ENCODE data around the gene KAT6B. TPM values are rescaled to one million over a fixed set of nuclear protein-coding genes. Genes with fewer than 3 reads are reported as not detected.

The KAT6B gene
- total RNA-seq, 4 donors from 2014 or later, result 50.0 to 75.8 (median 57.5) TPM

DNA sequence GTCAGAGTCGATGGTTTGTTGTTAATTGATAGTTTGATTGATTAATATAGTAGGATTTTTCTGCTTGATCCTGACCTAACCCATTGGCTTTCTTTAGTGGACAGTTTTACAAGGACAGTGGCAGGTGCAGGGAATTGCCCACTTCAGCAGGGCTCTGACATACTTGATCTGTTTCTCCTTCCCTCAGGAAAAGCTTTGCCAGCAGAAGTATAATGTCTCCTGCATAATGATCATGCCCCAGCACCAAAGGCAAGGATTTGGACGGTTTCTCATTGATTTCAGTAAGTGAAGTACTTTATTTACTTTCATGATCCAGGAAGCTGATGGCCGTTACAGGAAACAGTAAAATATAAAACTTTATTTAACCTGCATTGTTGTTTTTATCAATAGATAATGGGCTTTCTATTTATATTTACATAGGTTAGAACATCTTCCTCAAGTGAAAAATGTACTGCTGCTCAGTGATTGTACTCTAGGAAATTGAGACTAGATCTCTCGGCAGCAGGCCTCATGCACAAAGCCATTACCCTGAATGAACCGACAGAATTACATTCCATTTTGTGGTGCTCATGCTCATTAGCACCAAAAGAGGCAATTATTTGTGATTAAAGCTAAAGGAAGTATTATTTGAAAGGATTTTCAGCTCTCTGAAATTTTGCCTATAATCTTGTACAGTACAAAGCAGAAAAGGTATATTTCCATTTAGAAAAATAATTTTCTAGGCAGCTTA is 162.6 kb downstream of the KAT6B start:
- 32% methylated on average over 5 of the region's 5 CpGs for WGBS
- H3K4me3 ChIP-seq, result no peak overlapping the region
- TF ChIP-seq POLR2A (IDR thresholded peaks at IDR 0.05; ENCODE audit: low read depth) (no peak), EP300 (IDR thresholded peaks at IDR 0.05) (no peak), POLR2AphosphoS5 (IDR thresholded peaks at IDR 0.05) (no peak)
- TF ChIP-seq, protein P1, sequence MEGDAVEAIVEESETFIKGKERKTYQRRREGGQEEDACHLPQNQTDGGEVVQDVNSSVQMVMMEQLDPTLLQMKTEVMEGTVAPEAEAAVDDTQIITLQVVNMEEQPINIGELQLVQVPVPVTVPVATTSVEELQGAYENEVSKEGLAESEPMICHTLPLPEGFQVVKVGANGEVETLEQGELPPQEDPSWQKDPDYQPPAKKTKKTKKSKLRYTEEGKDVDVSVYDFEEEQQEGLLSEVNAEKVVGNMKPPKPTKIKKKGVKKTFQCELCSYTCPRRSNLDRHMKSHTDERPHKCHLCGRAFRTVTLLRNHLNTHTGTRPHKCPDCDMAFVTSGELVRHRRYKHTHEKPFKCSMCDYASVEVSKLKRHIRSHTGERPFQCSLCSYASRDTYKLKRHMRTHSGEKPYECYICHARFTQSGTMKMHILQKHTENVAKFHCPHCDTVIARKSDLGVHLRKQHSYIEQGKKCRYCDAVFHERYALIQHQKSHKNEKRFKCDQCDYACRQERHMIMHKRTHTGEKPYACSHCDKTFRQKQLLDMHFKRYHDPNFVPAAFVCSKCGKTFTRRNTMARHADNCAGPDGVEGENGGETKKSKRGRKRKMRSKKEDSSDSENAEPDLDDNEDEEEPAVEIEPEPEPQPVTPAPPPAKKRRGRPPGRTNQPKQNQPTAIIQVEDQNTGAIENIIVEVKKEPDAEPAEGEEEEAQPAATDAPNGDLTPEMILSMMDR (IDR thresholded peaks at IDR 0.05), result no peak
- no peak for DNase-seq (ENCODE audit: extremely low spot score)
- no peaks in the 10 kb centered on the region for H3K27me3 ChIP-seq
- H3K9me3 ChIP-seq, result no peaks in the 10 kb centered on the region
- intact Hi-C loops (cut with DNase I), result no loop called here
- peaks cover 0 to 23% (median 13%) of the 10 kb centered on the region in 4 donors for H3K36me3 ChIP-seq
- peak overlapping the region; percentile 5 to 48 (median 42) for H3K27ac ChIP-seq (replicated peaks in 1 of 4)
- peaks cover 22 to 39% (median 35%) of the 10 kb centered on the region in 4 donors for H3K4me1 ChIP-seq

DNA sequence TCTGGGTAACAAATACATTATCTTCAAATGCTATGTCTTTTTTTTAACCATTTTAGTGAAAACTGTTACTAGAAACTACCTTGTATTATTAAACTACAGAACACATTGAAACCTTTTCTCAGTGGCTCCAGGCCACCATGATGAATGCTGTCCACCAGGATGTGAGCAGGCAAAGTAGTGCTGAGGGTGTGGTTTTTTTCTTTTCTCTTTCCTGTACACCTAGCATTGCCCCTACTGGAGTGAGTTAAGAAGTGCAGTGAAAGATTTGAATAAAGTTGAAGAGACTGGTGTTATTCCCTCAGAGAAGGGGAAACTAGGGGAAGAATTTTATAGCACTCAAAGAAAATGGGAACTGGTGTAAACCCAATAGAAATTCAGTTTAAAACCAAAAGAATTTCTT is 165.0 kb downstream of the KAT6B start:
- Histone ChIP-seq H3K27me3 (no peaks in the 10 kb centered on the region), H3K4me1 (peaks cover 22 to 34% (median 34%) of the 10 kb centered on the region in 4 donors), H3K27ac (replicated peaks in 1 of 4) (no peak overlapping the region), H3K36me3 (peaks cover 0 to 35% (median 12%) of the 10 kb centered on the region in 4 donors), H3K4me3 (no peak overlapping the region), H3K9me3 (no peaks in the 10 kb centered on the region)
- intact Hi-C loops (cut with DNase I), result no loop called here
- TF ChIP-seq POLR2A (IDR thresholded peaks at IDR 0.05; ENCODE audit: low read depth), result no peak
- no peak for TF ChIP-seq POLR2AphosphoS5 (IDR thresholded peaks at IDR 0.05)
- no peak for TF ChIP-seq EP300 (IDR thresholded peaks at IDR 0.05)
- TF ChIP-seq, protein P1 (IDR thresholded peaks at IDR 0.05), result peak in 1 of 3 experiments; percentile 28
- no peak for DNase-seq (ENCODE audit: extremely low spot score)

DNA sequence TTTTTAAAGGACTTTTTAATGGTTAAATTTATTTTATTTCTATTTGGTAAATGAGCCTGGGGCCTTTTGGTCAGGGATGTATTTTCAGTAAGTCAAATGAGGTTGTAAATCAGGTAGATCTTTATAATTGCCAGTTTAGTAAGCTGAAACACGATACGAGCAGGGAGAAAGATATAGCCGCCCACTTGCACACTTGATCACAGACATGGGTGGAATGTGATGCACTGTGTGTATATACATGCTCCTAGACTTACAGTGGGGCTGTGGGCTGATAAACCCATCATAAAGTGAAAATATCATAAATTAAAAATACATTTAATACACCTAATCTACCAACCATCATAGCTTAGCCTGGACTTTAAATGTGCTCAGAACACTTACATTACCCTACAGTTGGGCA is 165.7 kb downstream of the KAT6B start:
- H3K9me3 ChIP-seq, result no peaks in the 10 kb centered on the region
- H3K27me3 ChIP-seq, result no peaks in the 10 kb centered on the region
- H3K4me3 ChIP-seq, result no peak overlapping the region
- no peak for DNase-seq (ENCODE audit: extremely low spot score)
- H3K27ac ChIP-seq (replicated peaks in 1 of 4), result no peak overlapping the region
- WGBS, result 97% methylated on average over 3 of the region's 3 CpGs
- TF ChIP-seq POLR2AphosphoS5 (IDR thresholded peaks at IDR 0.05) (no peak), EP300 (IDR thresholded peaks at IDR 0.05) (no peak), POLR2A (IDR thresholded peaks at IDR 0.05; ENCODE audit: low read depth) (no peak)
- TF ChIP-seq, protein P1 (IDR thresholded peaks at IDR 0.05), result no peak
- H3K36me3 ChIP-seq, result peaks cover 0 to 38% (median 15%) of the 10 kb centered on the region in 4 donors
- intact Hi-C loops (cut with DNase I), result no loop called here
- H3K4me1 ChIP-seq, result peaks cover 22 to 29% (median 29%) of the 10 kb centered on the region in 4 donors

DNA sequence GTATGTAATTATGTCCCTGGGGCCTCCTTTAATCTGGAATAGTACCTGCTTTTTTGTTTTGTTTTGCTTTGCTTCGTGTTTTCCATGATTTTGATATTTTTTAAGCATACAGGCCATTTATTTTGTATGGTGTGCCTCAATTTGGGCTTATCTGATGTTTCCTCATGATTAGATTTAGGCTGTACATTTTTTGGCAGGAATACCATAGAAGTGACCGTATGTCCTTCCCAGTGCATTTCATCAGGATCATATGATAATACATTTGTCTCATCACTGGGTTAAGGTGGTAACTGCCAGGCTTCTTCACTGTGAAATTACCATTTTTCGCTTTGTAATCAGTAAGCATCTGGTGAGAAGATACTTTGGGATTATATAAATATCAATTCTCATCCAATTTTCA is 167.2 kb downstream of the KAT6B start:
- Histone ChIP-seq H3K4me1 (peaks cover 7 to 13% (median 13%) of the 10 kb centered on the region in 4 donors), H3K27me3 (no peaks in the 10 kb centered on the region), H3K36me3 (peaks cover 0 to 50% (median 17%) of the 10 kb centered on the region in 4 donors), H3K9me3 (no peaks in the 10 kb centered on the region), H3K4me3 (no peak overlapping the region), H3K27ac (replicated peaks in 1 of 4) (no peak overlapping the region)
- DNase-seq (ENCODE audit: extremely low spot score), result no peak
- 95% methylated on average over 3 of the region's 3 CpGs for WGBS
- TF ChIP-seq EP300 (IDR thresholded peaks at IDR 0.05) (no peak), POLR2AphosphoS5 (IDR thresholded peaks at IDR 0.05) (no peak), POLR2A (IDR thresholded peaks at IDR 0.05; ENCODE audit: low read depth) (no peak)
- TF ChIP-seq, protein P1 (IDR thresholded peaks at IDR 0.05), result no peak
- intact Hi-C loops (cut with DNase I), result no loop called here
